ENCODE measurements around the gene PTGER3. TPM values are rescaled to one million over a fixed set of nuclear protein-coding genes. Genes with fewer than 3 reads are reported as not detected.

The PTGER3 gene
- total and polyA plus RNA-seq, 4 donors, result 0.04 to 1.6 (median 0.26) TPM

DNA sequence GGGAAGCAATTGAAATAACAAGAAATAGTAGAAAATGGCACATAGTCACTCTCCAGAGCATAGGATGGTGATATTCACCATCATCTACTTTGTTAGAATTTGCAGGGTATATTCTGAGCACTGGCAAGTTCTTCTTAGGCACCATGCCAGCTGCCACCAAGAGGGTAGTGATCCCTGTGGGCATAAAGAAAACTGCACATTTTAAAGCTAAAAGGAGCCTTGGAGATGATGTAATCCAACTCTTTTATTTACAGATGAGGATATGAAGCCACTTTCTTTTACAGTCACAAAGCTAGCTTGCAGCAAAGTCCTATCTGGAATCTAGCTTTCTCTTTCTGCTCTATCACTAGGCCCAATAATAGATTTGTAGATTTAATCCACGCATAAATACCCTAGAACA is 69.0 kb downstream of the PTGER3 start:
- WGBS, result 49% methylated on average over 1 of the region's 1 CpG

More for the DNA sequence above, 69.0 kb downstream of the PTGER3 start:
- Histone ChIP-seq H3K4me1 (ENCODE audit: control insufficient read depth in 4 of 4, insufficient read depth in 4 of 4, low read length in 3 of 4) (peaks cover 0 to 2% (median 0%) of the 10 kb centered on the region in 4 donors), H3K9me3 (ENCODE audit: control insufficient read depth in 4 of 4, low read length in 3 of 4) (no peaks in the 10 kb centered on the region), H3K27ac (ENCODE audit: low read depth in 1 of 2, low read length in 2 of 2) (no peak overlapping the region), H3K9ac (ENCODE audit: low read depth in 1 of 2, low read length in 2 of 2) (no peak overlapping the region), H3K27me3 (ENCODE audit: control insufficient read depth in 4 of 4, insufficient read depth in 4 of 4, low read length in 3 of 4) (no peaks in the 10 kb centered on the region), H3K36me3 (ENCODE audit: control insufficient read depth in 4 of 4, insufficient read depth in 3 of 4, low read depth in 1 of 4, low read length in 3 of 4) (no peaks in the 10 kb centered on the region), H3K4me3 (ENCODE audit: low read depth in 1 of 3, low read length in 3 of 3) (no peak overlapping the region)
- TF ChIP-seq, protein P1, sequence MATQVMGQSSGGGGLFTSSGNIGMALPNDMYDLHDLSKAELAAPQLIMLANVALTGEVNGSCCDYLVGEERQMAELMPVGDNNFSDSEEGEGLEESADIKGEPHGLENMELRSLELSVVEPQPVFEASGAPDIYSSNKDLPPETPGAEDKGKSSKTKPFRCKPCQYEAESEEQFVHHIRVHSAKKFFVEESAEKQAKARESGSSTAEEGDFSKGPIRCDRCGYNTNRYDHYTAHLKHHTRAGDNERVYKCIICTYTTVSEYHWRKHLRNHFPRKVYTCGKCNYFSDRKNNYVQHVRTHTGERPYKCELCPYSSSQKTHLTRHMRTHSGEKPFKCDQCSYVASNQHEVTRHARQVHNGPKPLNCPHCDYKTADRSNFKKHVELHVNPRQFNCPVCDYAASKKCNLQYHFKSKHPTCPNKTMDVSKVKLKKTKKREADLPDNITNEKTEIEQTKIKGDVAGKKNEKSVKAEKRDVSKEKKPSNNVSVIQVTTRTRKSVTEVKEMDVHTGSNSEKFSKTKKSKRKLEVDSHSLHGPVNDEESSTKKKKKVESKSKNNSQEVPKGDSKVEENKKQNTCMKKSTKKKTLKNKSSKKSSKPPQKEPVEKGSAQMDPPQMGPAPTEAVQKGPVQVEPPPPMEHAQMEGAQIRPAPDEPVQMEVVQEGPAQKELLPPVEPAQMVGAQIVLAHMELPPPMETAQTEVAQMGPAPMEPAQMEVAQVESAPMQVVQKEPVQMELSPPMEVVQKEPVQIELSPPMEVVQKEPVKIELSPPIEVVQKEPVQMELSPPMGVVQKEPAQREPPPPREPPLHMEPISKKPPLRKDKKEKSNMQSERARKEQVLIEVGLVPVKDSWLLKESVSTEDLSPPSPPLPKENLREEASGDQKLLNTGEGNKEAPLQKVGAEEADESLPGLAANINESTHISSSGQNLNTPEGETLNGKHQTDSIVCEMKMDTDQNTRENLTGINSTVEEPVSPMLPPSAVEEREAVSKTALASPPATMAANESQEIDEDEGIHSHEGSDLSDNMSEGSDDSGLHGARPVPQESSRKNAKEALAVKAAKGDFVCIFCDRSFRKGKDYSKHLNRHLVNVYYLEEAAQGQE (IDR thresholded peaks at IDR 0.05), result no peak
- TF ChIP-seq HNF4A (conservative IDR thresholded peaks at IDR 0.05) (no peak), HNF4G (IDR thresholded peaks at IDR 0.05) (no peak), ATF3 (IDR thresholded peaks at IDR 0.05) (no peak), RXRA (IDR thresholded peaks at IDR 0.05) (no peak), CTCF (IDR thresholded peaks at IDR 0.05; ENCODE audit: low read depth, low read length, missing input control) (no peak), FOXA1 (IDR thresholded peaks at IDR 0.05) (no peak), TAF1 (conservative IDR thresholded peaks at IDR 0.05) (no peak), SP1 (IDR thresholded peaks at IDR 0.05) (no peak), EGR1 (IDR thresholded peaks at IDR 0.05; ENCODE audit: low read depth in 2 of 2) (no peak), FOXA2 (IDR thresholded peaks at IDR 0.05) (no peak), JUND (IDR thresholded peaks at IDR 0.05) (no peak), NR2F2 (IDR thresholded peaks at IDR 0.05) (no peak), RAD21 (IDR thresholded peaks at IDR 0.05) (no peak), GABPA (IDR thresholded peaks at IDR 0.05 in 1 of 2, conservative IDR thresholded peaks at IDR 0.05 in 1 of 2) (no peak), YY1 (IDR thresholded peaks at IDR 0.05) (no peak)
- TF ChIP-seq, protein P2, sequence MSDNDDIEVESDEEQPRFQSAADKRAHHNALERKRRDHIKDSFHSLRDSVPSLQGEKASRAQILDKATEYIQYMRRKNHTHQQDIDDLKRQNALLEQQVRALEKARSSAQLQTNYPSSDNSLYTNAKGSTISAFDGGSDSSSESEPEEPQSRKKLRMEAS (IDR thresholded peaks at IDR 0.05), result no peak
- TF ChIP-seq, protein P3, sequence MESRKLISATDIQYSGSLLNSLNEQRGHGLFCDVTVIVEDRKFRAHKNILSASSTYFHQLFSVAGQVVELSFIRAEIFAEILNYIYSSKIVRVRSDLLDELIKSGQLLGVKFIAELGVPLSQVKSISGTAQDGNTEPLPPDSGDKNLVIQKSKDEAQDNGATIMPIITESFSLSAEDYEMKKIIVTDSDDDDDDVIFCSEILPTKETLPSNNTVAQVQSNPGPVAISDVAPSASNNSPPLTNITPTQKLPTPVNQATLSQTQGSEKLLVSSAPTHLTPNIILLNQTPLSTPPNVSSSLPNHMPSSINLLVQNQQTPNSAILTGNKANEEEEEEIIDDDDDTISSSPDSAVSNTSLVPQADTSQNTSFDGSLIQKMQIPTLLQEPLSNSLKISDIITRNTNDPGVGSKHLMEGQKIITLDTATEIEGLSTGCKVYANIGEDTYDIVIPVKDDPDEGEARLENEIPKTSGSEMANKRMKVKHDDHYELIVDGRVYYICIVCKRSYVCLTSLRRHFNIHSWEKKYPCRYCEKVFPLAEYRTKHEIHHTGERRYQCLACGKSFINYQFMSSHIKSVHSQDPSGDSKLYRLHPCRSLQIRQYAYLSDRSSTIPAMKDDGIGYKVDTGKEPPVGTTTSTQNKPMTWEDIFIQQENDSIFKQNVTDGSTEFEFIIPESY (IDR thresholded peaks at IDR 0.05), result no peak
- no peak for DNase-seq (ENCODE audit: low spot score)

All from liver (tissue), 9 donors.